GM23338 (cell line): ENCODE measurements around the gene ANKHD1. TPM values are rescaled to one million over a fixed set of nuclear protein-coding genes. Genes with fewer than 3 reads are reported as not detected.
A peak's percentile ranks its signal among the peaks of the same experiment; 100 is the strongest.

Experiments used
- ATAC-seq: fragments of 200-7000 bp; cut with Tn5 transposase; 3 replicates; pipeline ENCODE4 v1.9.1; 2020
- DNase-seq: peaks from one replicate; pipeline ENCODE4 v3.0.0-alpha.2; 2015; ENCODE audit warnings: low spot score
- H2AFZ ChIP-seq: fragments of 200-600 bp; sonication (generic); 2 replicates; pipeline ENCODE4 v1.8.0; 2016; ENCODE audit warnings: antibody characterized with exemption, mild to moderate bottlenecking, moderate library complexity
- H3F3A ChIP-seq: fragments of 200-600 bp; sonication (generic); replicated peaks from 2 replicates; pipeline ENCODE4 v1.8.0; 2017; ENCODE audit warnings: antibody characterized with exemption, mixed run types, low read depth
- H3K27ac ChIP-seq: fragments of 200-600 bp; sonication (generic); 2 replicates; pipeline ENCODE4 v1.6.1; 2016; ENCODE audit warnings: low read depth
- H3K27me3 ChIP-seq: fragments of 200-600 bp; sonication (generic); 2 replicates; pipeline ENCODE4 v1.8.0; 2016; ENCODE audit warnings: mild to moderate bottlenecking, mixed run types, moderate library complexity; ENCODE audit not compliant: insufficient read depth
- H3K36me3 ChIP-seq: fragments of 200-600 bp; sonication (generic); 2 replicates; pipeline ENCODE4 v1.8.0; 2016; ENCODE audit warnings: mild to moderate bottlenecking; ENCODE audit not compliant: insufficient read depth
- H3K4me1 ChIP-seq: fragments of 200-600 bp; sonication (generic); 2 replicates; pipeline ENCODE4 v1.8.0; 2016; ENCODE audit warnings: mild to moderate bottlenecking, moderate library complexity; ENCODE audit not compliant: insufficient read depth
- H3K4me2 ChIP-seq: fragments of 200-600 bp; sonication (generic); 2 replicates; pipeline ENCODE4 v1.7.1; 2017; ENCODE audit warnings: mixed run types
- H3K4me3 ChIP-seq: fragments of 200-600 bp; sonication (generic); 2 replicates; pipeline ENCODE4 v1.6.1; 2016; ENCODE audit warnings: mixed run types
- H3K79me2 ChIP-seq: fragments of 200-600 bp; sonication (generic); replicated peaks from 2 replicates; pipeline ENCODE4 v1.8.0; 2017; ENCODE audit warnings: mild to moderate bottlenecking; ENCODE audit not compliant: insufficient read depth
- H3K9me2 ChIP-seq: fragments of 200-600 bp; sonication (generic); 2 replicates; pipeline ENCODE4 v1.8.0; 2017; ENCODE audit not compliant: insufficient read depth
- H4K20me1 ChIP-seq: fragments of 200-600 bp; sonication (generic); replicated peaks from 2 replicates; pipeline ENCODE4 v1.8.0; 2017; ENCODE audit warnings: mild to moderate bottlenecking; ENCODE audit not compliant: insufficient read depth
- H3K27ac Mint-ChIP-seq: 2 replicates; pipeline ENCODE4 v1.8.0; 2020; ENCODE audit warnings: inconsistent platforms, mild to moderate bottlenecking, moderate library complexity, mixed read lengths
- H3K27me3 Mint-ChIP-seq: 3 replicates; pipeline ENCODE4 v1.8.0; 2022; ENCODE audit warnings: low read depth, mild to moderate bottlenecking, moderate library complexity, mixed read lengths, inconsistent platforms; ENCODE audit not compliant: insufficient read depth, poor library complexity
- H3K36me3 Mint-ChIP-seq: 3 replicates; pipeline ENCODE4 v1.8.0; 2021; ENCODE audit warnings: low read depth, mild to moderate bottlenecking, inconsistent platforms, moderate library complexity, mixed read lengths
- H3K4me1 Mint-ChIP-seq: 3 replicates; pipeline ENCODE4 v1.8.0; 2020; ENCODE audit warnings: mild to moderate bottlenecking, inconsistent platforms, mixed read lengths
- H3K4me3 Mint-ChIP-seq: 3 replicates; pipeline ENCODE4 v1.8.0; 2021; ENCODE audit warnings: moderate library complexity, mild to moderate bottlenecking, inconsistent platforms, mixed read lengths
- H3K9me3 Mint-ChIP-seq: 3 replicates; pipeline ENCODE4 v1.8.0; 2020; ENCODE audit warnings: moderate library complexity, mild to moderate bottlenecking, inconsistent platforms, mixed read lengths
- CREB1 ChIP-seq: fragments of 250-450 bp; sonication (Bioruptor Pico); IDR thresholded peaks from 2 replicates; pipeline ENCODE4 v1.5.0; 2020; ENCODE audit warnings: low read depth, mild to moderate bottlenecking, moderate library complexity
- CTCF ChIP-seq, 2 experiments: fragments of 200-600 bp in 1 of 2; sonication (generic) in 1 of 2; conservative IDR thresholded peaks; 2 replicates each; pipeline versions ENCODE4 v1.5.1 to v1.6.1; 2016 to 2017; ENCODE audit warnings: antibody characterized with exemption in 2 of 2, low read depth in 2 of 2, mild to moderate bottlenecking in 2 of 2, moderate library complexity in 1 of 2
- ETS1 ChIP-seq: IDR thresholded peaks from 2 replicates; pipeline ENCODE4 v1.6.1; 2016; ENCODE audit warnings: antibody characterized with exemption
- EZH2 ChIP-seq: fragments of 200-600 bp; sonication (generic); IDR thresholded peaks from one replicate; pipeline ENCODE4 v1.8.0; 2017; ENCODE audit warnings: antibody characterized with exemption, mild to moderate bottlenecking, low read depth; ENCODE audit not compliant: unreplicated experiment
- POLR2AphosphoS5 ChIP-seq: IDR thresholded peaks from 2 replicates; pipeline ENCODE4 v1.6.1; 2016; ENCODE audit warnings: antibody characterized with exemption, low read depth
- REST ChIP-seq: IDR thresholded peaks from one replicate; pipeline ENCODE4 v1.6.1; 2018; ENCODE audit warnings: antibody characterized with exemption; ENCODE audit not compliant: unreplicated experiment
- polyA plus RNA-seq: library from polyadenylated mRNA; unstranded; fragments of >200 nt; fragmentation: Nextera tagmentation; extraction: Ambion mirVana; gene quantifications from 2 replicates; pipeline ENCODE4 v1.2.1, GENCODE V29; 2016
- total RNA-seq: library from RNA; depleted of rRNA; stranded (reverse); fragments of >200 nt; shearing (Covaris generic); gene quantifications from 2 replicates; pipeline ENCODE4 v1.2.3, GENCODE V29; 2014

ANKHD1 gene
- total and polyA plus RNA-seq, 2 experiments from 2014 or later = 73.0 to 119 TPM

- peak overlapping the region; percentile 93 for H3K4me2 ChIP-seq
- peaks cover 64% of the 10 kb centered on the region for H3K79me2 ChIP-seq
- H3K27me3 Mint-ChIP-seq = peaks cover 18% of the 10 kb centered on the region
- H3K4me1 ChIP-seq = peaks cover 28% of the 10 kb centered on the region
- no peaks in the 10 kb centered on the region for H3K36me3 ChIP-seq
- peaks cover 22% of the 10 kb centered on the region for H3K4me1 Mint-ChIP-seq
- DNase-seq = peak; percentile 98
- H3K4me3 ChIP-seq = peak overlapping the region; percentile 54
- H3K36me3 Mint-ChIP-seq = peaks cover 9% of the 10 kb centered on the region; the same call in 2 of the 3 replicates
- peak; percentile 81 for ATAC-seq
- H3K27ac Mint-ChIP-seq = peak overlapping the region; percentile 96
- peaks cover 4% of the 10 kb centered on the region; the same call in 1 of the 2 replicates for H3F3A ChIP-seq
- no peaks in the 10 kb centered on the region; the same call in 2 of the 3 replicates for H3K9me3 Mint-ChIP-seq
- peak overlapping the region; percentile 83; the same call in 1 of the 2 replicates for H2AFZ ChIP-seq
- no peak overlapping the region for H3K4me3 Mint-ChIP-seq
- no peak for TF ChIP-seq EZH2
- TF ChIP-seq REST = peak; percentile 93
- TF ChIP-seq POLR2AphosphoS5 = peak; percentile 93
- TF ChIP-seq ETS1 = 0 out of 2 replicates have a peak, but pooled peaks have one; percentile 8
- peaks cover 24% of the 10 kb centered on the region for H4K20me1 ChIP-seq
- H3K27me3 ChIP-seq = no peaks in the 10 kb centered on the region
- peak overlapping the region; percentile 65 for H3K27ac ChIP-seq
- H3K9me2 ChIP-seq = no peaks in the 10 kb centered on the region
These were observed 787 bp upstream of the ANKHD1 start for GRCh38 chr5:140400730-140401361.

- no peak overlapping the region for H3K27ac Mint-ChIP-seq
- H3K4me1 Mint-ChIP-seq = peaks cover 30% of the 10 kb centered on the region
- TF ChIP-seq CREB1 (CRISPR knock-in tag) (peak; percentile 23; the same call in 1 of the 2 replicates), CTCF (conservative IDR thresholded peaks at IDR 0.05; ENCODE audit: low read depth in 2 of 2) (no peak), REST (peak; percentile 67)
These were observed 833 bp downstream of the ANKHD1 start for GRCh38 chr5:140402258-140403074.

More at GRCh38 chr5:140402258-140403074, 833 bp downstream of the ANKHD1 start:
- Histone ChIP-seq H3K27ac (peak overlapping the region; percentile 85), H3K4me2 (peak overlapping the region; percentile 61), H3K4me1 (peaks cover 35% of the 10 kb centered on the region), H3K4me3 (peak overlapping the region; percentile 60), H3K9me2 (no peaks in the 10 kb centered on the region), H3K79me2 (peaks cover 76% of the 10 kb centered on the region), H3K36me3 (no peaks in the 10 kb centered on the region), H2AFZ (no peak overlapping the region), H3K27me3 (no peaks in the 10 kb centered on the region), H4K20me1 (peaks cover 26% of the 10 kb centered on the region), H3F3A (peaks cover 4% of the 10 kb centered on the region; the same call in 1 of the 2 replicates)
- ATAC-seq = peak; percentile 26
- H3K36me3 Mint-ChIP-seq = peaks cover 13% of the 10 kb centered on the region; the same call in 2 of the 3 replicates
- peaks cover 18% of the 10 kb centered on the region for H3K27me3 Mint-ChIP-seq
- no peak overlapping the region for H3K4me3 Mint-ChIP-seq
- H3K9me3 Mint-ChIP-seq = no peaks in the 10 kb centered on the region; the same call in 2 of the 3 replicates
- DNase-seq = peak; percentile 86
